SK-N-SH treated with all-trans-retinoic acid at 6 μM for 48 hours (cell line): Measurements from ENCODE around the gene LUC7L.

Experiments
- ATAC-seq: fragments of 200-7000 bp; cut with Tn5 transposase; 3 replicates; pipeline ENCODE4 v1.9.1; 2020; ENCODE audit warnings: mild to moderate bottlenecking, moderate library complexity
- ARNTL ChIP-seq: fragments of 450-650 bp; formaldehyde crosslinking; IDR thresholded peaks from 2 replicates; pipeline ENCODE4 v1.5.0; 2020; ENCODE audit warnings: low read depth, mild to moderate bottlenecking, moderate library complexity, borderline replicate concordance
- BACH2 ChIP-seq: fragments of 250-450 bp; sonication (Bioruptor Pico); IDR thresholded peaks from 2 replicates; pipeline ENCODE4 v1.9.0; 2021; ENCODE audit warnings: mild to moderate bottlenecking, borderline replicate concordance
- CSDC2 ChIP-seq: fragments of 250-450 bp; sonication (Bioruptor Pico); IDR thresholded peaks from 2 replicates; pipeline ENCODE4 v1.5.0; 2020; ENCODE audit warnings: mild to moderate bottlenecking, moderate library complexity
- CSRNP3 ChIP-seq: fragments of 250-450 bp; sonication (Bioruptor Pico); IDR thresholded peaks from 2 replicates; pipeline ENCODE4 v1.5.1; 2021; ENCODE audit warnings: mild to moderate bottlenecking, moderate library complexity
- ESRRG ChIP-seq: fragments of 250-450 bp; sonication (Bioruptor Pico); IDR thresholded peaks from 2 replicates; pipeline ENCODE4 v1.6.1; 2021; ENCODE audit warnings: mild to moderate bottlenecking
- OSR1 ChIP-seq: fragments of 250-450 bp; sonication (Bioruptor Pico); IDR thresholded peaks from 2 replicates; pipeline ENCODE4 v1.8.0; 2022; ENCODE audit warnings: moderate library complexity, mild to moderate bottlenecking, inconsistent platforms
- PPARA ChIP-seq: fragments of 250-450 bp; sonication (Bioruptor Pico); IDR thresholded peaks from 2 replicates; pipeline ENCODE4 v1.5.0; 2020; ENCODE audit warnings: mild to moderate bottlenecking, borderline replicate concordance
- RARB ChIP-seq: fragments of 250-450 bp; sonication (Bioruptor Pico); IDR thresholded peaks from 2 replicates; pipeline ENCODE4 v1.8.0; 2021; ENCODE audit warnings: mild to moderate bottlenecking, moderate library complexity
- SNAI2 ChIP-seq: fragments of 250-450 bp; sonication (Bioruptor Pico); IDR thresholded peaks from 2 replicates; pipeline ENCODE4 v1.5.0; 2020; ENCODE audit warnings: mild to moderate bottlenecking, moderate library complexity
- TCF4 ChIP-seq: fragments of 250-450 bp; sonication (Bioruptor Pico); IDR thresholded peaks from 2 replicates; pipeline ENCODE4 v1.8.0; 2021; ENCODE audit warnings: mild to moderate bottlenecking, moderate library complexity, borderline replicate concordance
- TOX ChIP-seq: fragments of 250-450 bp; sonication (Bioruptor Pico); IDR thresholded peaks from 2 replicates; pipeline ENCODE4 v1.8.0; 2021; ENCODE audit warnings: mild to moderate bottlenecking, moderate library complexity, borderline replicate concordance
- ZC3H10 ChIP-seq: fragments of 250-450 bp; sonication (Bioruptor Pico); IDR thresholded peaks from 2 replicates; pipeline ENCODE4 v1.5.1; 2021; ENCODE audit warnings: mild to moderate bottlenecking, moderate library complexity
- ZFP3 ChIP-seq: fragments of 250-450 bp; sonication (Bioruptor Pico); IDR thresholded peaks from 2 replicates; pipeline ENCODE4 v1.5.0; 2020; ENCODE audit warnings: mild to moderate bottlenecking, moderate library complexity
- ZNF565 ChIP-seq: fragments of 450-650 bp; formaldehyde crosslinking; conservative IDR thresholded peaks from 2 replicates; pipeline ENCODE4 v1.5.0; 2020; ENCODE audit warnings: low read depth, mild to moderate bottlenecking, moderate library complexity
- ZNF70 ChIP-seq: fragments of 450-650 bp; formaldehyde crosslinking; IDR thresholded peaks from 2 replicates; pipeline ENCODE4 v1.5.0; 2020; ENCODE audit warnings: mild to moderate bottlenecking, moderate library complexity
- ZNF8 ChIP-seq: fragments of 450-650 bp; formaldehyde crosslinking; IDR thresholded peaks from 2 replicates; pipeline ENCODE4 v1.5.0; 2020; ENCODE audit warnings: mild to moderate bottlenecking, moderate library complexity
- TF ChIP-seq, protein P1 (sequence below): fragments of 250-450 bp; sonication (Bioruptor Pico); IDR thresholded peaks from 2 replicates; pipeline ENCODE4 v1.8.0; 2020; ENCODE audit warnings: mild to moderate bottlenecking, moderate library complexity, borderline replicate concordance
- TF ChIP-seq, protein P2 (sequence below): fragments of 250-450 bp; sonication (Bioruptor Pico); IDR thresholded peaks from 2 replicates; pipeline ENCODE4 v1.8.0; 2021; ENCODE audit warnings: low read depth, mild to moderate bottlenecking, moderate library complexity, borderline replicate concordance
- TF ChIP-seq, protein P3 (sequence below): fragments of 250-450 bp; sonication (Bioruptor Pico); IDR thresholded peaks from 2 replicates; pipeline ENCODE4 v1.5.0; 2020; ENCODE audit warnings: mild to moderate bottlenecking, moderate library complexity

The LUC7L gene

GRCh38 chr16:187330-187729 lies 41.9 kb downstream of the LUC7L start (continued):
- TF ChIP-seq, protein P1, sequence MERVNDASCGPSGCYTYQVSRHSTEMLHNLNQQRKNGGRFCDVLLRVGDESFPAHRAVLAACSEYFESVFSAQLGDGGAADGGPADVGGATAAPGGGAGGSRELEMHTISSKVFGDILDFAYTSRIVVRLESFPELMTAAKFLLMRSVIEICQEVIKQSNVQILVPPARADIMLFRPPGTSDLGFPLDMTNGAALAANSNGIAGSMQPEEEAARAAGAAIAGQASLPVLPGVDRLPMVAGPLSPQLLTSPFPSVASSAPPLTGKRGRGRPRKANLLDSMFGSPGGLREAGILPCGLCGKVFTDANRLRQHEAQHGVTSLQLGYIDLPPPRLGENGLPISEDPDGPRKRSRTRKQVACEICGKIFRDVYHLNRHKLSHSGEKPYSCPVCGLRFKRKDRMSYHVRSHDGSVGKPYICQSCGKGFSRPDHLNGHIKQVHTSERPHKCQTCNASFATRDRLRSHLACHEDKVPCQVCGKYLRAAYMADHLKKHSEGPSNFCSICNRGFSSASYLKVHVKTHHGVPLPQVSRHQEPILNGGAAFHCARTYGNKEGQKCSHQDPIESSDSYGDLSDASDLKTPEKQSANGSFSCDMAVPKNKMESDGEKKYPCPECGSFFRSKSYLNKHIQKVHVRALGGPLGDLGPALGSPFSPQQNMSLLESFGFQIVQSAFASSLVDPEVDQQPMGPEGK (CRISPR knock-in tag) = no peak
- no peak for TF ChIP-seq ZC3H10 (CRISPR knock-in tag)
- no peak for TF ChIP-seq OSR1 (CRISPR knock-in tag)
- TF ChIP-seq PPARA (CRISPR knock-in tag) = no peak

DNA sequence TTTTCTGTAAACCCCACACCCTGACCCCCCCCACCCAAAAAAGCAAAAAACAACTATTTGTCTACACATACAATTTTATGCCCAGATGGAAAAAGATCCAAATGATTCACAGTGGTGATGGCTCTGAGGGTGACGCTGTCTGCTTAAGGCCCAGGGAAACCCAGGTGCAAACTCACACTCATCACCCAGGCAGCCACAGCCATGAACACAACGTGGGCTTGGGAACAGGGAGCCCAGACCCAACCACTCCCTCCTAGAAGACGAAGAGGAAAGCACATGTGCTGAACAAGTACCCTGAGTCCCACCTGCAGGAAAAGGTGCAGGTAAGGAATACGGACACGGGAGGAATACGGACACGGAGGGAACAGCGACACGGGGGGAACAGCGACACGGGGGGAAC lies 43.6 kb downstream of the LUC7L start:
- ATAC-seq = no peak
- no peak for TF ChIP-seq PPARA (CRISPR knock-in tag)
- TF ChIP-seq ZFP3 (CRISPR knock-in tag) = no peak
- TF ChIP-seq, protein P2, sequence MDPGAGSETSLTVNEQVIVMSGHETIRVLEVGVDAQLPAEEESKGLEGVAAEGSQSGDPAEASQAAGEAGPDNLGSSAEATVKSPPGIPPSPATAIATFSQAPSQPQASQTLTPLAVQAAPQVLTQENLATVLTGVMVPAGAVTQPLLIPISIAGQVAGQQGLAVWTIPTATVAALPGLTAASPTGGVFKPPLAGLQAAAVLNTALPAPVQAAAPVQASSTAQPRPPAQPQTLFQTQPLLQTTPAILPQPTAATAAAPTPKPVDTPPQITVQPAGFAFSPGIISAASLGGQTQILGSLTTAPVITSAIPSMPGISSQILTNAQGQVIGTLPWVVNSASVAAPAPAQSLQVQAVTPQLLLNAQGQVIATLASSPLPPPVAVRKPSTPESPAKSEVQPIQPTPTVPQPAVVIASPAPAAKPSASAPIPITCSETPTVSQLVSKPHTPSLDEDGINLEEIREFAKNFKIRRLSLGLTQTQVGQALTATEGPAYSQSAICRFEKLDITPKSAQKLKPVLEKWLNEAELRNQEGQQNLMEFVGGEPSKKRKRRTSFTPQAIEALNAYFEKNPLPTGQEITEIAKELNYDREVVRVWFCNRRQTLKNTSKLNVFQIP (CRISPR knock-in tag) = no peak
- TF ChIP-seq, protein P1 (CRISPR knock-in tag) = no peak
- no peak for TF ChIP-seq ZNF565 (CRISPR knock-in tag)
- no peak for TF ChIP-seq OSR1 (CRISPR knock-in tag)
- TF ChIP-seq, protein P3, sequence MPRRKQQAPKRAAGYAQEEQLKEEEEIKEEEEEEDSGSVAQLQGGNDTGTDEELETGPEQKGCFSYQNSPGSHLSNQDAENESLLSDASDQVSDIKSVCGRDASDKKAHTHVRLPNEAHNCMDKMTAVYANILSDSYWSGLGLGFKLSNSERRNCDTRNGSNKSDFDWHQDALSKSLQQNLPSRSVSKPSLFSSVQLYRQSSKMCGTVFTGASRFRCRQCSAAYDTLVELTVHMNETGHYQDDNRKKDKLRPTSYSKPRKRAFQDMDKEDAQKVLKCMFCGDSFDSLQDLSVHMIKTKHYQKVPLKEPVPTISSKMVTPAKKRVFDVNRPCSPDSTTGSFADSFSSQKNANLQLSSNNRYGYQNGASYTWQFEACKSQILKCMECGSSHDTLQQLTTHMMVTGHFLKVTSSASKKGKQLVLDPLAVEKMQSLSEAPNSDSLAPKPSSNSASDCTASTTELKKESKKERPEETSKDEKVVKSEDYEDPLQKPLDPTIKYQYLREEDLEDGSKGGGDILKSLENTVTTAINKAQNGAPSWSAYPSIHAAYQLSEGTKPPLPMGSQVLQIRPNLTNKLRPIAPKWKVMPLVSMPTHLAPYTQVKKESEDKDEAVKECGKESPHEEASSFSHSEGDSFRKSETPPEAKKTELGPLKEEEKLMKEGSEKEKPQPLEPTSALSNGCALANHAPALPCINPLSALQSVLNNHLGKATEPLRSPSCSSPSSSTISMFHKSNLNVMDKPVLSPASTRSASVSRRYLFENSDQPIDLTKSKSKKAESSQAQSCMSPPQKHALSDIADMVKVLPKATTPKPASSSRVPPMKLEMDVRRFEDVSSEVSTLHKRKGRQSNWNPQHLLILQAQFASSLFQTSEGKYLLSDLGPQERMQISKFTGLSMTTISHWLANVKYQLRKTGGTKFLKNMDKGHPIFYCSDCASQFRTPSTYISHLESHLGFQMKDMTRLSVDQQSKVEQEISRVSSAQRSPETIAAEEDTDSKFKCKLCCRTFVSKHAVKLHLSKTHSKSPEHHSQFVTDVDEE (CRISPR knock-in tag) = no peak
- no peak for TF ChIP-seq SNAI2
- no peak for TF ChIP-seq TOX (CRISPR knock-in tag)
- no peak for TF ChIP-seq ESRRG
- TF ChIP-seq ZNF70 = no peak
- TF ChIP-seq CSDC2 (CRISPR knock-in tag) = no peak
- TF ChIP-seq ZNF8 (CRISPR knock-in tag) = no peak
- no peak for TF ChIP-seq CSRNP3
- no peak for TF ChIP-seq TCF4 (CRISPR knock-in tag)
- no peak for TF ChIP-seq RARB (CRISPR knock-in tag)
- no peak for TF ChIP-seq ZC3H10 (CRISPR knock-in tag)

GRCh38 chr16:185213-185612 lies 44.0 kb downstream of the LUC7L start:
- no peak for TF ChIP-seq ARNTL
- TF ChIP-seq ZNF8 (CRISPR knock-in tag) = no peak
- TF ChIP-seq, protein P3 (CRISPR knock-in tag) = no peak
- no peak for TF ChIP-seq BACH2
- TF ChIP-seq ESRRG = no peak
- no peak for TF ChIP-seq CSDC2 (CRISPR knock-in tag)
- TF ChIP-seq TCF4 (CRISPR knock-in tag) = no peak
- TF ChIP-seq TOX (CRISPR knock-in tag) = no peak
- TF ChIP-seq, all 23 proteins: peak for 0
- ATAC-seq = no peak
